ENCODE results near the gene UBD.

DNA sequence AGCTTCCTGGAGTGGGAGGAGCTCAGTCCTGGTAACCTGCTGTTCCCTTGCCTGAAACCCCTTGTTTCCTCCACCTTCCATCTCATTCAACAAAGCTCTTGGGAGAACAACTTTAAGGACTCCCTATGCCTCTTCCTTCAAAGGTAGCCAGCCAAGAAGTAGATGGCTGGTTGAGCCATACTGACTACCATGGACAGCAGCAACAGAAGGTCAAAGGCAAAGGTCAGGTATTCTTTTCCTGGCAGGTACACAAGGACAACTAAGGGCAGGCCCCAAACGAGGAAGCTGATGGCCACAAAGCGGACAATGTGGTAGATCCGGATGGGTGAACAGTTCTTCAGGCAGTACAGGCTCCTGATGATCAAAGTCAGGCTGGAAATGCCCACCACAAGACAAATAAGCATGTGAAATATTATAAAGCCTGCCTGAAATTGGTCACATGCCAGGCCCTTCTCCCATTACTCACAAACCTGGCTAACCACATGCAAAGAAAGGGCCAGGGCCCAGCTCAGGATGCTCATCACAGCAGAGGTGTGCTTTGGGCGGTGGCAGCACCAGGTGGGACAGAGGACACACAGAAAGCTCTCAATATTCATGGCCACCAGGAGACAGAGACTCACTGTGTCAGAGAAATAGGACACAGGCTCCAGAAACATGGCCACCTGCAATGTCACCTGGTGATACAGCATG is 21.7 kb downstream of the UBD start:
- TF ChIP-seq POLR2AphosphoS5 (IDR thresholded peaks at IDR 0.05) (no peak), POLR2A (IDR thresholded peaks at IDR 0.05) (no peak)
